Stimulated activated CD4-positive, alpha-beta T cell treated with anti-CD3 and anti-CD28 coated beads, Interleukin-4, amount 100 ng/mL, for 4 hours (primary cell): ENCODE measurements around the gene RPL37.
"Not testable (repeated sequence)": the region's sequence is repeated elsewhere in the genome, so short reads cannot be mapped to it uniquely, and the experiment has no call there.

Experiments used
- DNase-seq, 2 experiments: peaks; one replicate each; pipeline ENCODE4 v3.0.0-alpha.2; 2020

Gene RPL37

GRCh38 chr5:40796487-40796889 lies 38.5 kb downstream of the RPL37 start:
- DNase-seq: no peak

GRCh38 chr5:40794877-40795276 lies 40.1 kb downstream of the RPL37 start:
- not testable (repeated sequence) for DNase-seq

- not testable (repeated sequence) for DNase-seq
These were observed 40.7 kb downstream of the RPL37 start for GRCh38 chr5:40794340-40794739.

GRCh38 chr5:40792691-40793090 lies 42.3 kb downstream of the RPL37 start:
- DNase-seq: not testable (repeated sequence)

GRCh38 chr5:40791715-40792139 lies 43.3 kb downstream of the RPL37 start:
- no peak for DNase-seq

- no peak for DNase-seq
These were observed 44.0 kb downstream of the RPL37 start for GRCh38 chr5:40790947-40791593.

- not testable (repeated sequence) for DNase-seq
These were observed 46.1 kb downstream of the RPL37 start for GRCh38 chr5:40788941-40789340.

- no peak for DNase-seq
These were observed 47.0 kb downstream of the RPL37 start for GRCh38 chr5:40787986-40788385.

- not testable (repeated sequence) for DNase-seq
These were observed 48.4 kb downstream of the RPL37 start for GRCh38 chr5:40786664-40787063.

- DNase-seq: no peak
These were observed 50.1 kb downstream of the RPL37 start for GRCh38 chr5:40784916-40785315.

GRCh38 chr5:40784027-40784653 lies 50.9 kb downstream of the RPL37 start:
- DNase-seq: no peak

- no peak for DNase-seq
These were observed 53.1 kb downstream of the RPL37 start for GRCh38 chr5:40781843-40782409.

GRCh38 chr5:40780858-40781257 lies 54.2 kb downstream of the RPL37 start:
- no peak for DNase-seq

GRCh38 chr5:40780199-40780598 lies 54.8 kb downstream of the RPL37 start:
- DNase-seq: no peak

GRCh38 chr5:40779561-40779960 lies 55.5 kb downstream of the RPL37 start:
- DNase-seq: no peak

- DNase-seq: no peak
These were observed 56.9 kb downstream of the RPL37 start for GRCh38 chr5:40778133-40778532.

GRCh38 chr5:40776658-40776977 lies 58.4 kb downstream of the RPL37 start:
- DNase-seq: no peak

- DNase-seq: no peak
These were observed 59.0 kb downstream of the RPL37 start for GRCh38 chr5:40775846-40776657.
